AG04449 (cell line): ENCODE data around the gene BRSK2.
"Not testable (repeated sequence)": the region's sequence is repeated elsewhere in the genome, so short reads cannot be mapped to it uniquely, and the experiment has no call there.

Experiments
- CTCF ChIA-PET: fragments of 350-600 bp; formaldehyde crosslinking; extraction: SDS; loops from one replicate; lab custom pipeline; 2021; ENCODE audit warnings: antibody characterized with exemption; lab: Yijun Ruan, JAX
- POLR2A ChIA-PET: fragments of 400-600, 350-600 bp; formaldehyde crosslinking; extraction: SDS; loops from one replicate; lab custom pipeline; 2020; ENCODE audit warnings: antibody characterized with exemption, inconsistent platforms; lab: Yijun Ruan, JAX
- DNase-seq: peaks from one replicate; pipeline ENCODE4 v3.0.0-alpha.2; 2010; ENCODE audit warnings: low read depth, low spot score
- H3K4me3 ChIP-seq: 2 replicates; pipeline ENCODE4 v1.5.1; 2011; ENCODE audit warnings: low read depth, mild to moderate bottlenecking, control low read depth, low read length
- CTCF ChIP-seq: IDR thresholded peaks from one replicate; pipeline ENCODE4 v1.5.1; 2011; ENCODE audit warnings: mild to moderate bottlenecking, moderate library complexity, low read length, control low read depth, inconsistent platforms; ENCODE audit not compliant: insufficient read depth; ENCODE audit errors: missing control alignments

The BRSK2 gene

GRCh38 chr11:1419811-1420210 lies 30.1 kb downstream of the BRSK2 start:
- POLR2A ChIA-PET: no interaction called here
- H3K4me3 ChIP-seq: no peak overlapping the region
- CTCF ChIA-PET: no interaction called here
- TF ChIP-seq CTCF: no peak
- DNase-seq: no peak

GRCh38 chr11:1421291-1421690 lies 31.6 kb downstream of the BRSK2 start:
- DNase-seq: no peak
- ChIA-PET POLR2A (no interaction called here), CTCF (no interaction called here)
- no peak for TF ChIP-seq CTCF
- H3K4me3 ChIP-seq: no peak overlapping the region

GRCh38 chr11:1422481-1422880 lies 32.7 kb downstream of the BRSK2 start:
- ChIA-PET POLR2A (no interaction called here), CTCF (no interaction called here)
- no peak for TF ChIP-seq CTCF
- no peak for DNase-seq
- no peak overlapping the region for H3K4me3 ChIP-seq

- H3K4me3 ChIP-seq: no peak overlapping the region
- no peak for DNase-seq
- no peak for TF ChIP-seq CTCF
- CTCF ChIA-PET: no interaction called here
- POLR2A ChIA-PET: no interaction called here
Measured at GRCh38 chr11:1422981-1423380, 33.2 kb downstream of the BRSK2 start.

- H3K4me3 ChIP-seq, POLR2A ChIA-PET, DNase-seq, CTCF ChIA-PET: not testable (repeated sequence)
Measured at GRCh38 chr11:1423406-1423805, 33.7 kb downstream of the BRSK2 start.

GRCh38 chr11:1425006-1425405 lies 35.3 kb downstream of the BRSK2 start:
- no peak overlapping the region for H3K4me3 ChIP-seq
- TF ChIP-seq CTCF: no peak
- DNase-seq: no peak
- ChIA-PET CTCF (no interaction called here), POLR2A (no interaction called here)

GRCh38 chr11:1425439-1425838 lies 35.7 kb downstream of the BRSK2 start:
- TF ChIP-seq CTCF: no peak
- POLR2A ChIA-PET: no interaction called here
- H3K4me3 ChIP-seq: no peak overlapping the region
- CTCF ChIA-PET: no interaction called here
- DNase-seq: no peak
